Measurements from ENCODE around the gene HERPUD1. TPM values are rescaled to one million over a fixed set of nuclear protein-coding genes. Genes with fewer than 3 reads are reported as not detected.
"Not testable (repeated sequence)": the region's sequence is repeated elsewhere in the genome, so short reads cannot be mapped to it uniquely, and the experiment has no call there.

Gene HERPUD1
- total RNA-seq, 2 donors from 2014 or later: 350 to 403 TPM

DNA sequence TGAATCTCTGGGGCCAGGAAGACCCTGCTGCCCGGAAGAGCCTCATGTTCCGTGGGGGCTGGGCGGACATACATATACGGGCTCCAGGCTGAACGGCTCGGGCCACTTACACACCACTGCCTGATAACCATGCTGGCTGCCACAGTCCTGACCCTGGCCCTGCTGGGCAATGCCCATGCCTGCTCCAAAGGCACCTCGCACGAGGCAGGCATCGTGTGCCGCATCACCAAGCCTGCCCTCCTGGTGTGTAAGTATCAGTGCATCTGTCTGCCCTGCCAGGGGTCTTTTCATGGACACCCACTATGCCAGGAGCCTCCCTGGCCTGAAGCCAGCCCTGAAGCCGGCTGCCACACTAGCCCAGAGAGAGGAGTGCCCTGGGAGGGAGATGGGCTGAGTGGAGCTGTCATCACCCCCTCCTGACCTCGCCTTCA is 29.9 kb downstream of the HERPUD1 start, which contains the start of gene CETP:
Gene CETP (plus strand): TSS at position 100 of the 431 bp plus-strand sequence. CDS start 30 bp downstream, at position 130.
- H3K4me1 Mint-ChIP-seq (ENCODE audit: low read depth): peaks cover 19% of the 10 kb centered on the region
- H3K27ac Mint-ChIP-seq: no peak within 1 kb of the TSS
- H3K9me3 Mint-ChIP-seq: no peaks in the 10 kb centered on the region
- H3K4me3 Mint-ChIP-seq: no peak within 1 kb of the TSS
- H3K27me3 Mint-ChIP-seq (ENCODE audit: low read depth): no peaks in the 10 kb centered on the region
- ATAC-seq (replicated peaks in 1 of 2): no peak
- H3K36me3 Mint-ChIP-seq (ENCODE audit: insufficient read depth in 2 of 2): no peaks in the 10 kb centered on the region
- DNase-seq: no peak

DNA sequence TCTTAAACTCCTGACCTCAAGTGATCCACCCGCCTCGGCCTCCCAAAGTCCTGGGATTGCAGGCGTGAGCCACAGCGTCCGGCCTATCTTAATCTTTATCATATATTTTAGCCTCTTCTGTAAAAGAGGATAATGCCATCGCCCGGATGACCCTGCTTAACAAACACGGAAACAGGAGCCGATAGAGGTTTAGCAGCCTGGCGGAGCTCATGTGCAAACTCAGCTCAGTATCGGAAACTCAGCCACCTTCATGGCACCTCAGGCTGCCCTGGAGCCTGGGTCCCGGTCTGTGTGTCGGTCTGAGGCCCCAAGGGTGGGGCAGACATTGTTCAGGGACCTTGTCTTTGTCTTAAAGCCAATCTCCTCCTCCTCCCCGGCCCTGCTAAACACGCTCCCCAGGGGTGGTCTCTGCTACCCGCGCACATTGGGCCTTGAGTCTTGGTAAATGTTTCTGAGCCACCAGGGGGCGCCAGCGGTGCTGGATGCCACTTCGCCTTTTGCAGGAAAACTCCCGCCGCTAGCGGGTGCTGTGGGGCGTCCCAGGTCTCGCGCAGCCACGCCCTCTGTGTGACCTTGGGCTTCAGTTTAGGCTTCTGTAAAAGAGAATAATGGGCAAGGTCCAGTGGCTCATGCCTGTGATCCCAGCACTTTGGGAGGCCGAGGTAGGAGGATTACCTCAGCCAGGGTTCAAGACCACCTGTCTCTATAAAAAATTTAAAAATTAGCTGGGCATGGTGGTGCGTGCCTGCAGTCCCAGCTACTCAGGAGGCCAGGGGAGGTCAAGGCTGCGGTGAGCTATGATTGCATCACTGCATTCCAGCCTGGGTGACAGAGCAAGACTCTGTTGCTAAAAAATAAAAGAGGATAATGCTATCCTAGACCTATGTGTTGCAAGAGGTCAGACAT is 32.6 kb downstream of the HERPUD1 start:
- H3K36me3 Mint-ChIP-seq (ENCODE audit: insufficient read depth in 2 of 2): no peaks in the 10 kb centered on the region
- H3K4me3 Mint-ChIP-seq: no peak overlapping the region
- no peaks in the 10 kb centered on the region for H3K27me3 Mint-ChIP-seq (ENCODE audit: low read depth)
- no peaks in the 10 kb centered on the region for H3K9me3 Mint-ChIP-seq
- peak; percentile 96 to 98 for DNase-seq
- peaks cover 19% of the 10 kb centered on the region for H3K4me1 Mint-ChIP-seq (ENCODE audit: low read depth)
- H3K27ac Mint-ChIP-seq: peak overlapping the region; percentile 83
- peak; percentile 90 to 92 for ATAC-seq (replicated peaks in 1 of 2)

DNA sequence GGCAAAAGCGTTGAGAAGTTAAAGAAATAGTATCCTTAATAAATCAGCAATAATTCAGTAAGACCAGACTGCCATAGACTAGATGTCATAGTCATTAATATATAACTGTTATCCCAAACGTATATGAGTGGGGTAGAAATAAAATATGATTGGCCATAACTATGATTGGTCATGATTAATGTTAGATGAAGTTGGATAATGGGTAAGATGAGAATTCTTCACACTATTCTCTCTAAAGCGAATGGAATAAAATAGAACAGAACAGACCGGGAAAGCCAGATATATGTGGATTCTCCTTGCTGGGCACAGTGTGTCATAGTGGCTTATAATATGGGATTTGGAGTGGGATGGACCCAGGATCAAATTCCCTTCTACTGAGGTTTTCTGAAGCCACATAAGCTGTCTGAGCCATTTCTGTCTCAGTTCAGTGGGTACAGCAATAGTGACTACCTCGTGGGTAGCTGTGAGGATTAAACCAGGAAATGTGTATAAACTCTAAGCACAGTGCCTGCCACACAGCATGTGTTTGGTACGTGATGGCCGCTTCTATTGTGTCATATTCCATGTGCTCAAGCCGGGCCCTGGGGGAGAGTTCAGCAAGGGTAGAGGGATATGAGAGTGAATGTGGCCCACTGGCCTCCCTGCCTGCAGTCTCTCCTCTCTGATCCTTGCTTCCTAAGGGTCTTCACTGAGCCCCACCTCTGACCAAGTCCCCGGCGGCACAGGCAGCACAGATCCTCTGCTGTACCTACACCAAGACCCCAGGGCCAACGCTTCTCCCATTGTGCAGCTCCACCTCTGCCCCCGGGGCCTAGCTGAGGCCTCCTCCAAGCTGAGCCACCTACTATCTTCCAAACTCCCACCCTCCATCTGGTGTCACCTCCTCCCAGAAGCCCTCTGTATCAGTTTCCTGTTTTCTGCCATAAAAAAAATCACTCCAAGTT is 33.5 kb downstream of the HERPUD1 start:
- Mint-ChIP-seq H3K27me3 (ENCODE audit: low read depth) (no peaks in the 10 kb centered on the region), H3K4me3 (peak overlapping the region in 1 of 2 donors; percentile 25), H3K9me3 (no peaks in the 10 kb centered on the region), H3K4me1 (ENCODE audit: low read depth) (peaks cover 19% of the 10 kb centered on the region), H3K27ac (peak overlapping the region; percentile 83), H3K36me3 (ENCODE audit: insufficient read depth in 2 of 2) (no peaks in the 10 kb centered on the region)
- ATAC-seq (replicated peaks in 1 of 2) (no peak), DNase-seq (no peak)

DNA sequence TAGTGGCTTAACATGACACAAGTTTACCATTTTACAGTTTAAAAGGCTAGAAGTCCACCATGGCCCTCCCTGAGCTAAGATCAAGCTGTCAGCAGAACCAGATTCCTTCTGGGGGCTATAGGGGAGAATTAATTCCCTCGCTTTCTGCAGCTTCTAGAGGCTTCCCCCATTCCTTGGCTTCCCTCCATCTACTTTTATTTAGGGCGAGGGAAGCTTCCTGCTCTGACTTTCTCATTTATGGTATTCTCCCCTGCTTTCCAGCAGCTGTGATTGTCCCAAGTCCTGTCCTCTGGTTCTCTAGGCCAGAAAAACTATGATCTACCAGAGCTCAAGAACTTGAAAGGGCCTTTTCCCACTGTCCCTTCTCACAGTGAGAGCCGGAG is 34.1 kb downstream of the HERPUD1 start:
- peak overlapping the region; percentile 74 for H3K27ac Mint-ChIP-seq
- peaks cover 19% of the 10 kb centered on the region for H3K4me1 Mint-ChIP-seq (ENCODE audit: low read depth)
- no peaks in the 10 kb centered on the region for H3K27me3 Mint-ChIP-seq (ENCODE audit: low read depth)
- no peaks in the 10 kb centered on the region for H3K9me3 Mint-ChIP-seq
- no peak for ATAC-seq (replicated peaks in 1 of 2)
- no peak for DNase-seq
- H3K36me3 Mint-ChIP-seq (ENCODE audit: insufficient read depth in 2 of 2): no peaks in the 10 kb centered on the region
- H3K4me3 Mint-ChIP-seq: peak overlapping the region in 1 of 2 donors; percentile 25

DNA sequence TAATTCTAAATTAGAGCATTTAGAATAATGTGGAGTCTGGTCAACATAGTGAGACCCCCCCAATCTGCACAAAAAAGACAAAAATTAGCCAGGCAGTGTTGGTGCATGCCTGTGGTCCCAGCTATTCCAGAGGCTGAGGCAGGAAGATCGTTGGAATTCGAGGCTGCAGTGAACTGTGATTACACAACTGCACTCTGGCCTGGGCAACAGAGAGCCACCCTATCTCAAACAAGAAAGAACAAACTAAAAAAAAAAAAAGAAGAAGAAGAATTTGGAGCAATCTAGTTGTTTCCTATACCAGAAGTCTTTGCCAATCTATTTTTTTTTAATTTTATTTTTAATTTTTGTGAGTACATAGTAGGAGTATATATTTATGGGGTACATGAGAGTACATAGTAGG is 35.8 kb downstream of the HERPUD1 start:
- Mint-ChIP-seq H3K4me3 (no peak overlapping the region), H3K4me1 (ENCODE audit: low read depth) (peaks cover 19% of the 10 kb centered on the region), H3K36me3 (ENCODE audit: insufficient read depth in 2 of 2) (no peaks in the 10 kb centered on the region), H3K27me3 (ENCODE audit: low read depth) (no peaks in the 10 kb centered on the region), H3K9me3 (no peaks in the 10 kb centered on the region), H3K27ac (no peak overlapping the region)
- no peak for ATAC-seq (replicated peaks in 1 of 2)
- DNase-seq: no peak

DNA sequence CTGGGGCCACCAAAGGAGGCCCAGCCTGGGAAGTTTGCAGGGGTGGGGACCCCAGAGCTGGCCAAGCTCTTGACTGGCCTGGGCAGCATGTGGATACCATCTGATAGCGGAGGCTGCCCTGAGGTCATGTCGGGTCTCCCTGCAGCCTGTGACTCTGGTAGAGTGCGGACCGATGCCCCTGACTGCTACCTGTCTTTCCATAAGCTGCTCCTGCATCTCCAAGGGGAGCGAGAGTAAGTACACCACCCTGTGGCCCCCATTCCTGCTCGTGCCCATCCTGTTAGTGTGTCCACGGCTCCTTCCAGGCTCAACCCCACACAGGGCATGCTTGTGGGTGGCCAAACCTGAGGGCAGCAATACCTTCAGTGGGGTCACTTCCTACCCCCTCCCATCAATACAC is 37.8 kb downstream of the HERPUD1 start:
- no peak for ATAC-seq (replicated peaks in 1 of 2)
- H3K27me3 Mint-ChIP-seq (ENCODE audit: low read depth): no peaks in the 10 kb centered on the region
- no peaks in the 10 kb centered on the region for H3K36me3 Mint-ChIP-seq (ENCODE audit: insufficient read depth in 2 of 2)
- H3K4me1 Mint-ChIP-seq (ENCODE audit: low read depth): peaks cover 27% of the 10 kb centered on the region
- H3K27ac Mint-ChIP-seq: no peak overlapping the region
- DNase-seq: no peak
- H3K9me3 Mint-ChIP-seq: no peaks in the 10 kb centered on the region
- H3K4me3 Mint-ChIP-seq: no peak overlapping the region

DNA sequence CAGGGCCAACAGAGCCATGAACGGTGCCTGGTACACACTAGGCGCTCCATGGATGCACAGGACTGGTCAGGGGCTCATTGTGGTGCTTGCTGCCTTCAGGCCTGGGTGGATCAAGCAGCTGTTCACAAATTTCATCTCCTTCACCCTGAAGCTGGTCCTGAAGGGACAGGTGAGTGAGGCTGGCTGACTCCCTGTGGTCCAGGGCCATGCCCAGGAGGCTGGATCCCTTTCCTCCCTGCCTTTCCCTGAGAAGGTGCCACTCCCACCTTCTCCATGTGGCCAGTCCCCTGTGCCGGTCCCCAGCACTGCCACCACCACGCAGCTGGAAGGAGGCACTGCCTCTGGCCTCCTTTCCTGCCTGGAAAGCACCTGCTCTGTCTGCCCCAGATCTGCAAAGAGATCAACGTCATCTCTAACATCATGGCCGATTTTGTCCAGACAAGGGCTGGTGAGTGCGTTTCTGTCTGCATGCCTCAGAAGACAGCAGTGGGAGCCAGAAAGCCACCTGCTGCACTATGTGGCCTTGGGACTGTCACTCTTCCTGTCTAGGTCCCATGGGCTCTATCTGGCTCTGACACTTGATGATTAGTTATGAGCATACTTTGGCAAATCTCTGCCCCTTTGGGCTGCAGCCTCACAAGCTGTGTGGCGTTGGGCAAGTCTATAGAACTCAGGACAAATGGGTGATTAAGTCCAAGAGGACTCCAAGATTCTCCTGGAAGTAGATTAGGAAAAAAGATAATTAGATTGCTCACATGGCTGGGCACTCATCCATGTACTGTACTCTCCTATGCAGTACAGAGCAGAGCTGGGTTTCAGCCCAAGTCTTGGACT is 39.2 kb downstream of the HERPUD1 start:
- ATAC-seq (replicated peaks in 1 of 2) (no peak), DNase-seq (no peak)
- H3K27ac Mint-ChIP-seq: no peak overlapping the region
- no peaks in the 10 kb centered on the region for H3K36me3 Mint-ChIP-seq (ENCODE audit: insufficient read depth in 2 of 2)
- no peaks in the 10 kb centered on the region for H3K9me3 Mint-ChIP-seq
- H3K4me3 Mint-ChIP-seq: no peak overlapping the region
- H3K4me1 Mint-ChIP-seq (ENCODE audit: low read depth): peaks cover 28% of the 10 kb centered on the region
- H3K27me3 Mint-ChIP-seq (ENCODE audit: low read depth): no peaks in the 10 kb centered on the region

DNA sequence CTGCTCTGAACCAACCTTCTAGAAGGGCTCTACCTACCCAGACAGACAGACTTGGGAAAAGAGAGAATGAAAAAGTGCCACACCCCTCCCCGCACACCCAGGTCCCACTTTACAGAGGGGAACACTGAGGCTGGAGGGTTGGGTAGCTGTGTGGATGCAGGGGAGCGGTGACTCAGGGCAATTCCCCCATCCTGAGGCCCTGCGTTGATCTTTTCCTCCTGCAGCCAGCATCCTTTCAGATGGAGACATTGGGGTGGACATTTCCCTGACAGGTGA is 39.8 kb downstream of the HERPUD1 start:
- Mint-ChIP-seq H3K9me3 (no peaks in the 10 kb centered on the region), H3K4me3 (no peak overlapping the region), H3K27me3 (ENCODE audit: low read depth) (no peaks in the 10 kb centered on the region), H3K4me1 (ENCODE audit: low read depth) (peaks cover 33% of the 10 kb centered on the region), H3K36me3 (ENCODE audit: insufficient read depth in 2 of 2) (peaks cover 0 to 2% of the 10 kb centered on the region in 2 donors), H3K27ac (no peak overlapping the region)
- DNase-seq (no peak), ATAC-seq (replicated peaks in 1 of 2) (no peak)

DNA sequence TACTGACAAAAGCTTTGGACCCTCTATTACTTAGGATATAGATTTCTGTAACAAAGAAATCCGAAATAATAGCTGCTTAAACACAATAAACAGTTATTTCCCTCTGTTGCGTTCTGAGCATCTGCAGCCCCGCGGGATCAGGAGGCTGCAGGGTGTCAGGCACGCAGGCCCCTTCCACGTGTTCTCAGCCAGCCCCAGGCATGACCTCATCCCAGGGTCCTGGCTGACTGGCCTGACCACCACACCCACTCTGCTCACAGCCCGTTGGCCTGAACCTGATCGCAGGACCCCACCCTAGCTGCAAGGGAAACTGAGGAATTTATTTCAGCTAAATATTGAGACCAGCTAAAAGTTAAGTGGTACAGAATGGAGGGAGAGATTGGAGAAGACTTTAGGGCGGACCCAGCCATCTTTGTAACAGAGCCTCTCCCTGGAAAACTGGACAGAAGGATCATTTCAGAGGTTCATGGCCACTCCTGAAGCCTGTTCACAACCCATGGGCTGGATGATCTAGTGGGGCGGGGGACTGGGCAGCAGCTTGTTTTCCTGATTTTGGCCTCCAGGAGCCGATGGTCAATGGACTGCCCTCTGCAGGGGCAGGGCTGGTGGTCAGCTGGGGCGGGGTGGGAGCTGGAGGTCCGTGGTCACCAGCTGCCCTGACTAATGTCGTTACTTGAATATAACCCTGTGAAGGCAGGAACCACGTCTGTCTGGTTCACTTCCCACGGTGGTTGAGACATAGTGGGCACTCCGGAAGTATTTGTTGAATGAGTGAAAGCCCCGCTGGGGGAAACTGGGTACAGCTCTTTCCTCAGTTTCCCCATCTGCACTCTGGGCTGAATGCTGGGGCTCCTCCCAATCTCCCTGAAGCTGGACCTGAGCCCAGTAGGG is 40.7 kb downstream of the HERPUD1 start:
- no peak overlapping the region for H3K27ac Mint-ChIP-seq
- H3K4me1 Mint-ChIP-seq (ENCODE audit: low read depth): peaks cover 33% of the 10 kb centered on the region
- no peak overlapping the region for H3K4me3 Mint-ChIP-seq
- H3K27me3 Mint-ChIP-seq (ENCODE audit: low read depth): no peaks in the 10 kb centered on the region
- H3K36me3 Mint-ChIP-seq (ENCODE audit: insufficient read depth in 2 of 2): peaks cover 0 to 2% of the 10 kb centered on the region in 2 donors
- DNase-seq (no peak), ATAC-seq (replicated peaks in 1 of 2) (no peak)
- H3K9me3 Mint-ChIP-seq: no peaks in the 10 kb centered on the region

DNA sequence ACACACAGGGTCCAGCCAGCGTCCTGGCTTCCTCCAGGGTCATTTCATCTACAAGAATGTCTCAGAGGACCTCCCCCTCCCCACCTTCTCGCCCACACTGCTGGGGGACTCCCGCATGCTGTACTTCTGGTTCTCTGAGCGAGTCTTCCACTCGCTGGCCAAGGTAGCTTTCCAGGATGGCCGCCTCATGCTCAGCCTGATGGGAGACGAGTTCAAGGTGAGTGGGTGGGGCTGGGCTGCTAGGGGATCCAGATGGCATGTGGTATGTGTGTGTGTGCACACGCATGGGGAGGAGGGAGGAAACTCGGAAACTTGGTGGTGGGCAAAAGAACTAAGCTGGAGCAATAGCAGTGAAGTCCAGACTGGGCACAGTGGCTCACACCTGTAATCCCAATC is 41.4 kb downstream of the HERPUD1 start:
- no peak overlapping the region for H3K27ac Mint-ChIP-seq
- H3K9me3 Mint-ChIP-seq: no peaks in the 10 kb centered on the region
- ATAC-seq (replicated peaks in 1 of 2) (no peak), DNase-seq (no peak)
- H3K4me1 Mint-ChIP-seq (ENCODE audit: low read depth): peaks cover 33% of the 10 kb centered on the region
- no peaks in the 10 kb centered on the region for H3K27me3 Mint-ChIP-seq (ENCODE audit: low read depth)
- H3K4me3 Mint-ChIP-seq: no peak overlapping the region
- peaks cover 0 to 2% of the 10 kb centered on the region in 2 donors for H3K36me3 Mint-ChIP-seq (ENCODE audit: insufficient read depth in 2 of 2)

DNA sequence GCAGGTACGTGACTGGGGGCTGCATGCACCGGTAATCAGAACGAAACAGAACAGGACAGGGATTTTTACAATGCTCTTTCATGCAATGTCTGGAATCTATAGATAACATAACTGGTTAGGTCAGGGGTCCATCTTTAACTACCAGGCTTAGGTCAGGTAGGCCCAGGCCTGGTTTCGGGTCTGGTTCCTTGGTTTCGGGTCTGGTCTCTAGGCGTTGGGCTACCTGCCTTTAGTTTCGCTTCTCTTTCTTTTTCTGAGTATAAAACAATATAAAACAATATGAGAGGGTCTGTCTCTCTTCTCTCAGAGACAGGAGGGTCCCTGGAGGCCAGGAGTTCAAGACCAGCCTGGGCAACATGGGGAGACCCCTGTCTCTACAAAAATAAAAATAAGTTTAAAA is 42.0 kb downstream of the HERPUD1 start:
- not testable (repeated sequence) for H3K36me3 Mint-ChIP-seq (ENCODE audit: insufficient read depth in 2 of 2); ATAC-seq (replicated peaks in 1 of 2); H3K4me3 Mint-ChIP-seq; H3K9me3 Mint-ChIP-seq; H3K27me3 Mint-ChIP-seq (ENCODE audit: low read depth); H3K27ac Mint-ChIP-seq; DNase-seq
- peaks cover 33% of the 10 kb centered on the region for H3K4me1 Mint-ChIP-seq (ENCODE audit: low read depth)
